PC-9 (cell line): ENCODE results near the gene SLMAP.

Experiments
- CTCF ChIP-seq: fragments of 200-600 bp; sonication (generic); conservative IDR thresholded peaks from 2 replicates; pipeline ENCODE4 v1.6.1; 2017; ENCODE audit warnings: mixed run types, antibody characterized with exemption, mild to moderate bottlenecking, moderate library complexity
- EZH2 ChIP-seq: fragments of 200-600 bp; sonication (generic); IDR thresholded peaks from 2 replicates; pipeline ENCODE4 v1.8.0; 2017; ENCODE audit warnings: antibody characterized with exemption, low read depth

- TF ChIP-seq EZH2: no peak
- TF ChIP-seq CTCF: no peak
Observed at GRCh38 chr3:57755741-57756527, at the start of gene SLMAP.
